ENCODE data around the gene MICA. TPM values are rescaled to one million over a fixed set of nuclear protein-coding genes. Genes with fewer than 3 reads are reported as not detected.

The MICA gene
- total and polyA plus RNA-seq, 9 of the 15 experiments (the other 6 are each of a cell fraction or from before 2014, with no cell fraction given) = 11.8 to 24.6 (median 16.7) TPM

DNA sequence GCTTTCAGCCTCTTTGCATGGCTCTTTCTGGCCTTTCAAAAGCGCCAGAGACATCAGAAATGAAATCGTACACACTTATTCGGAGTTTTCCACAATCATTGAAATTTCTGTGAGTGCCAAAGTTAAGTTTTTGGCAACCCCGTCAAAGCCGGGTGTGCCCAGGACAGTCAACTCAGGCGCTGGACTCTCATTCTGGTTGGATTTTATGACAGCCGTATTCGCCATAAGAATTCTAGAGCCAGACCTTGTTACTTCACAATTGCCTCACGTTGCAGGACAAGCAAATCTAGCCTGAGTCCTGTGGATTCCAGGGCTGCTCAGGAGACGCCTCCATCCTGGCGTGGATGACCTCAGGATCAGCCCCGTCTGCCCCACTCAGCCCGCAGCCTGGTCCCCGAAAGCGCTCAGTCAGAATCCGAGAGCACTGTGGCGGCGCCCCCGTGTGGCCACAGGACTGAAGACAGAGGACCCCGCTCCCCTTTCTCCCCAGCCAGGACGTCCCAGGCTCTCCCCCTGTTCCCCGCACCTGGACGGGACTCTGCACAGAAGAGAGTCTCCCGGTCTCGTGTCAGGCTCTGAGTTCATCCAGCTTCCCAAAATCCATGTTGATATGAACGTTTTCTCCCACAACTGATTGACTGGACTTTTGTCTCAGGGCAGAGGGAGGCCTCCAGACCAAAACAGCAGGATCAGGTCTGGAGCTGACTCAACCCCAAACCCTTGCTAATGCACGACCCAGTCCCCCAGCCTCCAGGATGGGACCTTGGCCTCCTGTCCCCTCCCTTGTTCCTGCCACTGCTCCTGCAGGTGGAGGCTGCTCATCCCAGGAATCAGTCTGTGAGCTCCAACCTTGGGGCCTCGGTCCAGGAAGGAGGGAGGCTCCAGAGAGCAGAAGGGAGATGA lies 38.2 kb downstream of the MICA start (continued):
- peak; percentile 41; the same call in 1 of the 2 replicates for TF ChIP-seq STAG1 (CRISPR knock-in tag; IDR thresholded peaks at IDR 0.05; ENCODE audit: borderline replicate concordance)
- TF ChIP-seq NUFIP1 (IDR thresholded peaks at IDR 0.05; ENCODE audit: partially characterized antibody) = no peak
- TF ChIP-seq SMAD3 (CRISPR knock-in tag; conservative IDR thresholded peaks at IDR 0.05) = no peak
- TF ChIP-seq RFX1 (IDR thresholded peaks at IDR 0.05) = no peak
- no peak for TF ChIP-seq SAFB (IDR thresholded peaks at IDR 0.05; ENCODE audit: borderline replicate concordance, low read depth, low read length)
- TF ChIP-seq YY1 (IDR thresholded peaks at IDR 0.05; ENCODE audit: borderline replicate concordance in 1 of 3, control insufficient read depth in 1 of 3, extremely low read depth in 1 of 3, insufficient read depth in 3 of 3, insufficient read length in 1 of 3, insufficient replicate concordance in 2 of 3, low read depth in 1 of 3, low read length in 2 of 3) = peak in 1 of 3 experiments; percentile 20
- no peak for TF ChIP-seq DNMT1 (IDR thresholded peaks at IDR 0.05)
- TF ChIP-seq MYBL2 (IDR thresholded peaks at IDR 0.05; ENCODE audit: low read depth) = no peak
- no peak for TF ChIP-seq MYBL2 (CRISPR knock-in tag; IDR thresholded peaks at IDR 0.05; ENCODE audit: borderline replicate concordance)
- TF ChIP-seq BHLHE40 (IDR thresholded peaks at IDR 0.05; ENCODE audit: low read length) = 0 out of 2 replicates have a peak, but pooled peaks have one; percentile 30
- no peak for TF ChIP-seq POU5F1 (IDR thresholded peaks at IDR 0.05; ENCODE audit: borderline replicate concordance, low read depth, low read length, partially characterized antibody)
- peak; percentile 63 for TF ChIP-seq ARID2 (IDR thresholded peaks at IDR 0.05)
- peak; percentile 51; the same call in 1 of the 2 replicates for TF ChIP-seq TARDBP (IDR thresholded peaks at IDR 0.05)
- TF ChIP-seq SLC30A9 (CRISPR knock-in tag; IDR thresholded peaks at IDR 0.05) = no peak
- peak; percentile 33; the same call in 1 of the 2 replicates for TF ChIP-seq JUND (IDR thresholded peaks at IDR 0.05; ENCODE audit: borderline replicate concordance, low read depth, low read length)
- TF ChIP-seq JUND (tag; IDR thresholded peaks at IDR 0.05; ENCODE audit: borderline replicate concordance, low read depth, low read length) = no peak; the same call in 2 of the 3 replicates
- no peak for TF ChIP-seq ZNF507 (tag; conservative IDR thresholded peaks at IDR 0.05)
- no peak for TF ChIP-seq POLR2A (conservative IDR thresholded peaks at IDR 0.05)
- peak; percentile 41; the same call in 1 of the 2 replicates for TF ChIP-seq CXXC5 (CRISPR knock-in tag; IDR thresholded peaks at IDR 0.05)
- no peak for TF ChIP-seq ILF3 (IDR thresholded peaks at IDR 0.05; ENCODE audit: borderline replicate concordance)
- TF ChIP-seq HCFC1 (IDR thresholded peaks at IDR 0.05; ENCODE audit: low read depth, low read length) = peak; percentile 29; the same call in 1 of the 2 replicates
- TF ChIP-seq CC2D1A (IDR thresholded peaks at IDR 0.05) = peak; percentile 65; the same call in 1 of the 2 replicates
- peak; percentile 61; the same call in 1 of the 2 replicates for TF ChIP-seq KLF16 (IDR thresholded peaks at IDR 0.05)
- TF ChIP-seq NONO (IDR thresholded peaks at IDR 0.05; ENCODE audit: low read depth in 2 of 2, low read length in 1 of 2) = peak in 1 of 2 experiments; percentile 48; a peak in 1 of 4 replicates
- TF ChIP-seq, protein P1, sequence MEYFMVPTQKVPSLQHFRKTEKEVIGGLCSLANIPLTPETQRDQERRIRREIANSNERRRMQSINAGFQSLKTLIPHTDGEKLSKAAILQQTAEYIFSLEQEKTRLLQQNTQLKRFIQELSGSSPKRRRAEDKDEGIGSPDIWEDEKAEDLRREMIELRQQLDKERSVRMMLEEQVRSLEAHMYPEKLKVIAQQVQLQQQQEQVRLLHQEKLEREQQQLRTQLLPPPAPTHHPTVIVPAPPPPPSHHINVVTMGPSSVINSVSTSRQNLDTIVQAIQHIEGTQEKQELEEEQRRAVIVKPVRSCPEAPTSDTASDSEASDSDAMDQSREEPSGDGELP (CRISPR knock-in tag; IDR thresholded peaks at IDR 0.05; ENCODE audit: borderline replicate concordance) = peak; percentile 22; the same call in 1 of the 2 replicates
- TF ChIP-seq TRIM24 (IDR thresholded peaks at IDR 0.05) = no peak
- no peak for TF ChIP-seq ZNF644 (tag; IDR thresholded peaks at IDR 0.05; ENCODE audit: low read depth)
